Umbilical cord (tissue), 2 donors: ENCODE results near the gene FILIP1. TPM values are rescaled to one million over a fixed set of nuclear protein-coding genes. Genes with fewer than 3 reads are reported as not detected.

Experiments used
- DNase-seq: peaks from one replicate; pipeline ENCODE4 v3.0.0-alpha.2; 2015; ENCODE audit warnings: low spot score
- total RNA-seq: library from RNA; depleted of rRNA; stranded (reverse); fragments of >200 nt; gene quantifications from one replicate; pipeline ENCODE4 v1.2.3, GENCODE V29; 2014; ENCODE audit warnings: low replicate concordance; ENCODE audit not compliant: insufficient read depth

Gene FILIP1
- total RNA-seq, 1 donor from 2014 or later = 79.2 TPM

DNA sequence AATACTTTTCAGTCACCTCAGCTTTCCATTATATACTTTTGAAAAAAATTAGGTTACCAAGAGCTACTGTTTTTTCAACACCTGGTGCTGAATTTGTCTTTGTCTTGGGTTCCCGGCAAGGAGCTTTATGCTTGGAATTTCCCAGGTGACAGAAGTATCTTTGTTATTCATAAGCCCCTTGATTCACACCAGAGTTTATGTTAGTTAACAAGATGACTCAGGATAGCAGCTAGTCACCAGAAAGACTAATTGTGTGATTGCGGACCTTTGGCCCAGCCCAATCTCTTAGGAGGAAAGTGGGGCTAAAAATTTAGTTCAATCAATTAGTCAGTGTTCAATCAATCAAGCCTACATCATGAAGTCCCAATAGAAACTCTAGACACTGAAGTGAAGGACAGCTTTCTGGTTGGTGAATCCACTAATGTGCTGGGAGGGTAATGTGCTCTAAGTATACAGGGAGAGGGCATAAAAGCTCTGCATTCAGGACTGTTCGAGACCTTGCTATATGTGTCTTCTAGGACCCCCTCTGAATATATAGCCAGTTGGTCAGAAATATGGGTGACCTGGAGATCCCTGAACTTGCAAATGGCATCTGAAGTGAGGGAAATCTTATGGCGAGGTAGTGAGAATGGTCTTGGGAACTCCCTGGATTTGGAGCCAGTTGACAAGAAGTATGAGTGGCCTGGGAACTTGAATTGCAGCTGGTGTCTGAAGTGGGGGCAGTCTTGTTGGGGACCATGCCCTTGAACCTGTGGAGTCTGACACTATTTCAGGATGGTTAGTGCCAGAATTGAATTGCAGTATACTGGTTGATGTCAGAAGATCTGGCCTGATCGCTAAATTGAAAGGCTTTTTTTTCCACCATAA is 225.2 kb downstream of the FILIP1 start:
- no peak for DNase-seq

DNA sequence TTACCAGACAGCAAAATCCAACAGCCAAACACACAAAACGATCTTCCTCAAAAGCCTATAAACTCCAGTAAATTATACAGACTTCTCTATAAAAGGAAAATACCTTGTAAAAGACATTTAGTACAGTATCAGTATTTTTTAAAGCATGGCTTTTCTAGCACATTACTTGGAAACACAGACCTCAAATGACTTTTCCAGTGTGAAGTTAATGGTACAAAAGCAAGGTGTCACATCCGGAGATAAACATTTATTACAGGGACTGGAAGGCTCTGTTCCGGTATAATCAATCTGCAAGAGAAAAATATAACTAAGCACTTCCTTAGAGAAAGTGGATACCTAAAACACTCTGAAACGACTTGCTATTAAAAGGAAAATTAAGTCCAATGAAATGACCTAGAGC is 226.1 kb downstream of the FILIP1 start:
- DNase-seq = no peak

DNA sequence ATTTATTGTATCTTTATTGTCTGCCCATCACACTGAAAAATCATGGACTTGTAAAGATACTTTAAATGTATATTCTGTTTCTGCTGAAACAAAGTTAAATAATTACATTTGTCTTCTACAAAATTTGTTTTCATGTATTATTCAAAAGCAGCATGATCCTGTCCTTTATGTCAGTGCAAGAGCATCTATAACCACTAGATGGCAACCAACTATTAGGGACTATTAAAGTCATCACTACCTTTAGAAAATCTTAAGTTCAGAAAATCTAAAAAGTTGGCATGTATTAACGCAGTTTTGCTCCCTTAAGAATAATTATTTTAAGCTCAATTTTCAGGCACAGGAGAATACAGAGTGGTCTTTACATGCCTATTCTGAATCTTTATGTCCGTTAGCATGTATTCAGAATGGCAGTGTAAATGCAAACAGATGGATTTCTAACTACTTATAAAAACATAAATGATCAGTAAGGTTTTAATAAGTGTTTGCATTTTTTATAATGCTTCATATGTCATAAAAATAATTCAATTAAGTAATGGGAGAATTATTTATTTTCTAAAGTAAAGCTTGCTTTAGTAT is 226.8 kb downstream of the FILIP1 start:
- peak; percentile 58 for DNase-seq

DNA sequence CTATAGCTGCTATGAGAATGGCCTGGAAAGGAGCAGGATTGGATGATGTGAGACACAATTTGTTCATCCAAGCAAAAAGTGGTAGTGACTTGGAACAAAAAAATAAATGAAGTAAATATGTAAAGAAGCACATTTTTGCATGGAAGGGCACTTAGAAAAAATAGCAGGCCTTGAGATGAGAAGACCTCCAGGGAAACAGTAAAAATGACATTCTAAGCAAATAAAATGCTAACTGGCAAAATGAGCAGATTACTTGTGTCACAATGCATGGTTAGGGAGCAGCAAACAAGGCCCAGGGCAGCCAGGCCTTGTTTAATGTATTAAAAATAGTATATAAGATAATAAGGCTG is 230.2 kb downstream of the FILIP1 start:
- DNase-seq = no peak

DNA sequence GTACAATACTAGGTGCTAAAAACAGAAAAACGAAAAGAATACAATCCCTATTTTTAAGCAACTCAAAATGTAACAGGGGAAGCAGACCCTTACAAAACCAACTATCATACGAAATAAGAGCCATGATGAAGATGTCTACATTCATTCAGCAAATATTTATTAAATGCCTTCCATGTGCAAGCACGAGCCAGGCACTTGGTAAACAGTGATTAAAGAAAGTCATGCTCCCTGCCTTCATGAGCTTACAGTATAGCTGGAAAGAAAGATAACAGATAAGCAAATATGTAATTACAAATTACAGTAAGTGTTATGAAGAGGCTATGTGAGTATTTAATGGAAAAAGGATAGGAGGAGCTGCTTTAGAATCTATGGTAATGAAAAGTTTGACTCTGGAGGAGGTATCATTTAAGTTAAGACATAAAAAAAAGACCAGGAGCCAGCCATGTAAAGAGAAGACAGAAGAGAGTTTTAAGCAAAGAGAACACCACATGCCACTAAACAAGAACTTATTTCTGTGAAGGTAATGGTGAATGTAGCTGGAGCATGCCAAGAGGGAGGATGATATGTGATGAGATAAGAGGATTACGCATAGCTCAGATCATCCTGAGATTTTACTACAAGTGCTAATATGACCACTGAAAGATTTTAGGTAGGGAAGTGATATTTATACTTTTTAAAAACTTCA is 230.7 kb downstream of the FILIP1 start:
- peak; percentile 17 for DNase-seq

DNA sequence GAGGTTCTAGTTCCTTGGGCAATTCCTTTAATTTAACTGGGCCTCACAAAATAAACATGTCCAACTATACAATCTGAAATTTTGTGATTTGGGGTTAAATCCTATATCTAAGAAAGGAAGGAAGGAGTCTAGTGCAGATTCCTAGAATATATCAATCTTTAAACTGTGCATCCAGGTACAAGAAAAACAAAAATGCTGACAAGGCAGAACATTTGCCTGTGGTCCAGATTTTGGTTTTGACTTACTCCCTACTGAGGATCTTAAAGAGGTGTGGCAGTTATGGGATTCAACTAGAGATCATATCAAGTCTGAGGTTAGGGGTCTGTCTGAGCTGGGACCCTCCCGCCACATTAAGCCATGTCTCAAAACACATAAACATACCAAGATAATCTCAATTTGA is 232.3 kb downstream of the FILIP1 start:
- DNase-seq = no peak

DNA sequence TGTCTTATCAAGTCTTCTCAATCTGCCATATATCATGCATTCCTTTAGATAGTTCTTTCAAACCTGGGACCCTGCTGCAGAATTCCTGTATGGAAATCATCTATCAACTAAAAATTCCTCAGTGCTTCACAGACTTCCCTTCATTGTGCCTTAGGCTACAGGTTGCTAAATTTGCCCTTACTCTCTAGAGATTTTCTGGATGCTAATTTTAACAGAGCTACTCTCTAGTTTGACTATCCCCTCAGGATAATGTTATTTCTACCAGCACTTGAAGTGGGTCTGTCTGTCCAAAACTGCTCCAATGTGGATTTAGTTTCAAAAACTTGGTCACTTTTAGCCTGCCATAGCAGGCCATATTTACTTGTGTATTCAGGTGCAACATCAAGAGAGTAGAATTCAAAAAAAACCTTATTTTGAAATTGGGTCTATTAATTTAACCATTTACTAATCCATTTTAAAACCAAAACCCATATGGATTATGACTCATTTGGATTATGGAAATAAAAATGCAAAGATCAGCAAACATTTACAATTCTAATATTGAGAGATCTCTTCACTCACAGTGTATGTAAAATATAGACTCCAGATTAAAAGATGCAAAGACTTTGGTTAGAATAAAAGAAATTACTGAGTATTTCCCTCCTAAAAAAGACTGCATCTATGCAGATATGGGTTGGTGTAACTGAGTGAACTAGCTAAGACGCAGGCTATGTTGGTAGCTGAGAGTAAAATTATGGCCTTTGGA is 236.1 kb downstream of the FILIP1 start:
- DNase-seq = no peak

DNA sequence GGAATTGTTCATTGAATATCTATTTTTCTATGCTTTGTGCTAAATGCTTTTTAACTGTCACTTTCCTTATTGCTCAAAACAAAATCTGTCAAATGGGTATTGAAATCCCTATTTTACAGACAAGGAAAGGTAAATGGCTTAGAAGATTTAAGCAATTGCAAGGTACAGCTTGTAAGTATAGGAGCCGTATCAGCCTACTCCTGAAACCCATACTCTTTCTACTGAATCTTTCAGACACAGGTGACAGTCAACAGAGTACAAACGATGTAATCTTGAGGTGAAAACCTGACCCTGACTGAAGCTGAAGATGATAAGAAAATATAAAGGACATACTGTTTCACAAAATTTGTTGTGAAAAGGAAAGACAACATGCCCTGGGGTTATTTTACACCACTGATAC is 243.0 kb downstream of the FILIP1 start:
- no peak for DNase-seq

DNA sequence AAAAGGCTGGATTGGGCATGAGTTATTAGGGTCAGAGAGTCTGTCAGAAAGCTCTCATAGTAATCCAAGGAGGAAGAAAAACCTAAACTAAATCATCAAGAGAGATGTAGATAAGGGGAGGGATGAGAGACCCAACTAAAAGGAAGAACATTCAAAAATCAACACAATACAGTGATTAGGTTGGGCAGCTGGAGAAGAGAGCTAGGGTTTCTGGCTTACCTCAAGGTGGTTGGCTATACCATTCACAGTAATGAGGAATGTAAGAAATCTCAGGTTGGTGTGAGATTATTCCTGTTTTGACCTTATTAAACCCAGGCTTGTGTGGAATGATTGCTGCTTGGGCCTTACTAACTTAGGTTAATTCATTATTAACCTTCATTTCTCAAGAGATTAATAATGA is 243.8 kb downstream of the FILIP1 start:
- no peak for DNase-seq

DNA sequence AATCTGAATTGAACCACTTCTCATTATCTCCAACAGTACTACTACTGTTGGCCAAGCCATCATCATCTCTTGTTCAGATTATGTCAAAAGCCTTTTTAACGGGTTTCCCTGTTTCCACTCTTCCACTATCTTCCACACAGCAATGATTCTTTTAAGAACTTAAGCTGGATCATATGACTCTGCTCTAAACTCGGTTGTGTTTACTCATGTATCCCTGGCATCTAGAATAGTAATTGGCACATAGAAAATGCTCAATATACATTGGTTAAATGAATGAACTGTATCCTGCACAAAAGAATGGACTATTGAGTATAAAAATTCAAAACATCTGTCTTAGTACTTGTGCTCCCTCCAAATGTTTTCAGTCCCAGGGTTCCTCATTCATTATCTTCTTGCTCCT is 247.2 kb downstream of the FILIP1 start:
- no peak for DNase-seq

DNA sequence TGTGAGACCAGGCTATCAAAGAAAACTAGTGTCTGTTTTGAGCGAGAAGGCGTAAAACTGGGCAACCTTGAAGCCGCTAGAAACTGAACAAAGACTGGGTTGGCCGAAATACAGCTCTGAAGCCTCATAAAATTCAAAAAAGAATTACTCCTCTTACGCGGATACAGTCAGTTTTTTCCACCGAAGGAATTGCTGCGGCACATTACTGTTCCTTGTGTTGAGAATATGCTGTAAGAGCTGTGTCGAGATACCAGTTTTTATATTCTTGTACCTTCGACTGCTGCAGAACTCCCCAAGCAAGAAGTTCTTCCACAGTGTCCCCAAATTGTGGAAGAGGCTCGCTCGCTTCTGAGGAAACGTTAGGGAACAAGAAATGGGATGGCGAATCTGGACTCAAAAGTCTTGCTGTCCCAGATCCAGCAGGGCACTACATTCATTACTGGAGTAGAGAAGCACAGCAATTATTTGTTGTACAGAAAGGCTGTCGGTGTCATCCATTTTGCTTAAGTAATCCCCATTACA is 249.5 kb downstream of the FILIP1 start:
- no peak for DNase-seq

DNA sequence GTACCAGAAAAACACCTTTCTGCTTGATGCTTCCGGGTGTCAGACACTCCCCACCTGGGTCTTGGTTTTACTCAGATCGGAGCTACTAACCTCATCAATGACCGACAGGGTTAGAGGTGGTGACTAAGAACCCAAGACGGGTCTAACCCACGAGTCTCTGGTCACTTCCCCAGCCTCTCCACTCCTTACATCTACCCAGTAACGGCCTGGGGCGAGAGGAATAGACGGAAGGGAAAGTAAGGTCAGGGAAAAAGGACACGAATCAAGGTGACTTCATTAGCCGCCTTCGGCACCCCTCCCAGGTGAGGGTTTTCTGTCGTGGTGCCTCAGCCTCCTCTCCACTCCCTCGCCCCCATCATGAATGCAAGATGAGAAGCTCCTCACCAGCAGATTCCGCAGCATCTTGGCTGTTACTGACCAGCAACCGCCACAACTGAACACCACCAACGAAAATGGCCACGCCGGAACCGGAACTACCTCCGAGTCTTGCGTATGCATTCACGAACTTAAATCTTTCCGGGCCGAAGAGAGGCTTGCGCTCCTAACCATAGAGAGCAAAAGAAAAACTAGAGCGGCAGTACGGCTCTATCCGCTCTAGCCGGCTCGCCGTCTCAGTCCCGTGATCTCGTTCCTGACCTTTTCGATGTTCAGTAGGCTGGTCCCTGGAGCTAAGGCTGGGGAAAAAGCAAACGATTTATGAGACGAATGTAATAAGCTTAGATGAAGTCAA is 250.1 kb downstream of the FILIP1 start, which contains the start of gene COX7A2:
COX7A2 (minus strand) TSS at position 469 of the 730 bp plus-strand sequence; CDS start at position 402, 67 bp downstream.
- DNase-seq = peak; percentile 99

Other genes starting within 250 kb of the FILIP1 start
- gene COX7A2, start 250.0 kb downstream of the FILIP1 start, total RNA-seq = 50.3 TPM
- 138 TPM for gene TMEM30A, start 209.0 kb downstream of the FILIP1 start, total RNA-seq
- gene SENP6, start 108.1 kb upstream of the FILIP1 start, total RNA-seq = 282 TPM